DLD1 (cell line): ENCODE data around the gene RSU1.

Experiments used
- in situ Hi-C: cut with HindIII; loops from 2 replicates; pipeline ENCODE4 v1.10.0; 2017; ENCODE audit warnings: low sequenced_read_pairs

RSU1 gene

DNA sequence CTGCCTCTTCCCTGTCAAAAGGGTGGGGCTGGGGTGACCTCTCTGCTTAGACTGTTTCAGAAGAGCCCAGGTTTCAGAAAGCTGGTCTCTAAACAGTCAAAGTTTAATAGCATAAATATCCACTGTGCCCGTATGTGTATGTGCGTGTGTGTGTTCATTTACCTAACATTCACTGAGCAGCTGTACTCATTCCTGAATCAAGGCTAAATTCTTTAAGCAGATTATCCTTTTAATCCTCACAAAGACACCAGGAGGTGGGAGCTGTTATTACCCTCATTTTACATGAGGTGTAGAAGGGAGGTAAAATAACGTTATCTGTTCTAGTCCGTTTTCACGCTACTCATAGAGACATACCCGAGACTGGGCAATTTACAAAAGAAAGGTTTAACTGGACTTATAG is 72.2 kb downstream of the RSU1 start:
- in situ Hi-C loops: no loop called here

DNA sequence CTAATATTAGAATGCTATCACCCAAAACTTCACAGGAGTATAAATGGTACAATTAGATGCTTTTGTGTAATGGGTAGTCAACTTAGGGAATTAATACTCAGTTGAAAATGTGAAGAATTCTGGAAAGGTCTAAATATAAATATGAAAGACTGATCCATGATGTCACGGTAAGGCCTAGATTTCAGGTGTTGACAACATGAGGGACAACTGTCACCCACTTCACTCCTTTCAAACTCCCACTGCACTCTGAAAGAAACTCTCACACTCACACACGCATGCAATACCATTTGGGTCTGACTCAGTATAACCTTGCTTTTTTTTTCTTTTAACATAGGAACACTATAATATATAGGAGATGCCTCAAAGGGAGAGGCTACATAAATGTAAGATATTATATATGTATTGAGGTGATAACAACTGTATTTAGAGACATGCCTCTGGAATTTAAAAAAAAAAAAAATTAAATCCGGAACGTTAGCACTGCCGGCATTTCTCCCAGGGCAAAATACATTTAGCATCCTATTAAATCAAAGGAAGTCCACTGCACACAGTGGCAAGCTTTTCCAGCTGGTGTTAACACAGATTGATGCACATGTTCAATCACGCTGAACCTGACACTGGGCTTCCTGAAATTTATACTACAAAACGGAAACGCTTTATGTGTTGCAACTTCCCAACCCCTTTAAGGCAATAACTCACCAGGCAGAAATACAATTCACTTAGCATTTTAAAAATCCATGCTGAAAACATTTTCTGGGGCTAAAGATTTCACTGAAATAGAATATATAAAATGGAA is 74.9 kb downstream of the RSU1 start:
- in situ Hi-C loops: no loop called here

DNA sequence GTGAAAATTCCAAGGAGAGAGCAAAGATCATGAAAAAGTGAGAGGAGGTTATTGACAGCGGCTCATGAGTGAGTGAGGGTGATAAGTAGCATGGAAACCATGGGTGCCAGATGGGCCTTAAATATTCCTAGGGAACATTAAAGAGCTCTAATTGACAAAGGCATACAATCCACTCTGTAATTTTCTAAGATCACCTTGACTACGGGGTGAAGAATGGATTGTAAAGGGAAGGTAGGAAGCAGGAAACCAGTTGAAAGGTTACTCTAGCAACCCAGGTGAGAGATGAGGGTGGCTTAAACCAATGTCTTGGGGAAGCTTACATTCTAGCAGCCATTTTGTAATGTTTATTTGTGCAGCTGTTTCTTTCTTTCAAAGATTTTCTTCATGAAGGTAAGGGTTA is 75.7 kb downstream of the RSU1 start:
- in situ Hi-C loops: no loop called here

DNA sequence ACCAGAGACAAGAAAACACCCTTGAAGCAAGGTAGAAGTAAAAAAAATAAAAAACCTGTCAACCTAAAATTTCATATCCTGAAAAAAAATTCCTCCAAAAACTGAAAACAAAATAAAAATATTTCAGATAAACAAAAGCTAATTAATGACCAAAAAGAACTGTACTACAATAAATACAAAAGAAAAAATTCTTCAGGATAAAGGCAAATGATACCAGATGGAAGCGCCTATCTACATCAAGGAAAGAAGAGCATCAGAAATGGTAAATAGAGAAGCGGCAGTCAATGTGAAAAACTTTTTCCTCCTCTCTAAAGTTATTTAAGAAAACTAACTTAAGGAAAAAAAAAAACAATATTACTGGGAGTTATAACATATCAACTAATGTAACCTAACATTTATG is 79.8 kb downstream of the RSU1 start:
- in situ Hi-C loops: no loop called here

GRCh38 chr10:16735671-16736070 is 81.6 kb downstream of the RSU1 start:
- in situ Hi-C loops: no loop called here

- in situ Hi-C loops: no loop called here
Observed at GRCh38 chr10:16732376-16732775, 84.8 kb downstream of the RSU1 start.

GRCh38 chr10:16728266-16728665 is 89.0 kb downstream of the RSU1 start:
- in situ Hi-C loops: no loop called here

GRCh38 chr10:16727666-16728065 is 89.6 kb downstream of the RSU1 start:
- in situ Hi-C loops: no loop called here

GRCh38 chr10:16724509-16724908 is 92.7 kb downstream of the RSU1 start:
- in situ Hi-C loops: no loop called here

DNA sequence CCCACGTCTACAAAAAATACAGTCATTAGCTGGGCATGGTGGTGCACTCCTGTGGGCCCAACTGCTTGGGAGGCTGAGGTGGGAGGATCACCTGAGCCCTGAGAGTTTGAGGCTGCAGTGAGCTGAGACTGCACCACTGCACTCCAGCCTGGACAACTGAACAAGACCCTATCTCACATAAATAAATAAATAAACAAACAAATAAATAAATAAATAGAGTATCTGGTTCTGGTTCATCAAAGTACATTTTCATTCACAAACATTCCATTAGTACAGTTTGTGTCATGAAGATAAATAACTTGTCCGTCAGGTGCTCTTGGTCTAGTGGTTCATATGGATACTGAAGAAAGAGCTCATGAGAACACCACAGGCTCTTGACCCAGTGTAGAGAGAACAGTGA is 96.4 kb downstream of the RSU1 start:
- in situ Hi-C loops: no loop called here

DNA sequence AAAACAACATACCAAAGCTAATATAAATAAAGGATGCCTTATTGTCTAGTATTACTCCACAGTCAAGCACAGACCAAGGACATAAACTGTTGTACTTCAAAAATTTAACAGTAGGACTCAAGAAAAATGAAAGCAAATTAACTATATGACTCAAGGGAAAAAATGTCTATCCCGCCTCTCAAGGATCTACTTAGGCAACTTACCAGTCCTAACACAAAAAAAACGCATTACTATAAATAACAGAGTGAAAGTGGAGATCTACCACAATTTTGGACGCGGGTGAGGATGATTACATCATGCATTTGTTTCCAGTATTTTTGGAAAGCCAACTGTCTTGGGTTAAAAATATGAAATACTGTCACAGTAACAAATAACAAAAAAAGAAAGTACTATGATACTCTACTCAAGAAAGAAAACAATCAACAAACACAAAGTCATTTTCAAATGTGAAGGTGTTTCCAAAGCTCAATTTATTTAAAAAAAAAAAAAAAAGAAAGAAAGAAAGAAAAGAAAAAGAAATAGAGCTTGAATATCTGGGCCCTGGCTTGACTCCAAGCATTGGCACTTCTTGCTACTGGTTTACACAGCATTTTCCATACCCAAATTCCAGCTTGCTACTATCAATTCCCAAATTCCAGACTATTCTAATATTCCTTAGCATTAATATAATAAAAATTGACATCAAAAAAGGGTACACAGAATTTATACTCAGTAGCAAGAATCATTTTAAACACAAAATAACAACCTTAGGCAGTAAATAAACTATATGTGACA is 99.4 kb downstream of the RSU1 start:
- in situ Hi-C loops: no loop called here

GRCh38 chr10:16716051-16716450 is 101.2 kb downstream of the RSU1 start:
- in situ Hi-C loops: no loop called here

DNA sequence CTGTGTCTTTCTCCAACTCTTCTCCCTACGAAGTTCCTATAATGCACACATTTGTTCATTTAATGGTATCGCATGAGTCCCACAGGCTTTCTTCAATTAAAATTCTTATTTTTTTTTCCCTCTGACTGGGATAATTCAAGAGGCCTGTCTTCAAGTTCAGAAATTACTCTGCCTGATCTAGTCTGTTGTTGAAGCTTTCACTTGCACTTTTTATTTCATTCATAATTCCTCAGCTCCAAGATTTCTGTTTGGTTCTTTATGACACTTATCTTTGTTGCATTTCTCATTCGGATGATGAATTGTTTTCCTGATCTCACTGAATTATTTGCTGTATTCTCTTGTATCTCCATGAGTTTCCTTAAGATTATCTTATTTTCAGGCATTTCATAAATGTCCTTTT is 103.9 kb downstream of the RSU1 start:
- in situ Hi-C loops: no loop called here

- in situ Hi-C loops: no loop called here
Observed at GRCh38 chr10:16712883-16713282, 104.3 kb downstream of the RSU1 start.

DNA sequence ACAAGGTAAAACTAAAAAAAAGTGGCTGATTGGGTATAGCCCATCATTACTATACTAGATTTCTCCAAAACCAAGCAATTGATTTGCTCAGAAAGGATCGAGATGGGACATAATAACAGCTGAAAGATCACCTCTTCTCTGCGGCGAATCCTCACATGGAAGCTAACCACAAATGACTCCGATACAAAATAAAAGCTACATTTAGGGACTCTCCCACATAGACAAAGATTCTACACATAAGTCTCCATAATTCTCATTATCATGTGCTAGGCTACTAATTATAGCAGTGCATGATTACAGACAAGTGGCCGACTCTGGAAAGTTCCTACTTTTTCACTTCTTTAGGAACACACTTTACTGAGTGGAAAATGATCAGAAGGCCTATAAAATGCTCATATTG is 116.9 kb downstream of the RSU1 start:
- in situ Hi-C loops: no loop called here

DNA sequence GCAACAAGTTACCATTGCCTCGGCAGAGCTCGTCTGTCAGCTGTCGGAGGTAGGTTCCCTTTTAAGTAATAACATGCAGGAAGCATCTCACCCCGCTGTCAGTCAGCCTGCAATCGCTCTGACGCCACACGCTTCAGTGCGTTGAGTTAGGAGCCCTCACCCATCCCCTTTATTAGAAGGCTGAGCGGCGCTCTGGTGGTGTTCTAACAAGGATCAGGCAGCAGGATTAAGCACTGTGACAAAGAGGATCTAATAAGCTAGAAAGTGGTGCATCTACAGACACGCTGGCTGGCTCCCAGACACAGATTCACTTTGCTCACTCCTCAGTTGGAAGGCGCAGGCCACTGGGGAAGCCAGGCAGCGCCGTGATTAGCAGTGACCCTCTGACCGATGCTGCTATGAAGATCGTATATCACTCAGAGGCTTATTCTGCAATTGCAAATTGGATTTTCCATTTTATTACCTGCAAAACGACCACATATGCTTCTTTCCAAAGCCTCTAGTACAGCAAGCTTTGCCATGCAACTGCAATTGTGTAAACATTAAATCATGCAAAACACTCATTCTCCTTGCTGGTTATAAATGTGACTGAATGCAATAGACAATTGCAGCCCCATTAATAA is 117.7 kb downstream of the RSU1 start:
- in situ Hi-C loops: no loop called here

GRCh38 chr10:16698461-16698860 is 118.8 kb downstream of the RSU1 start:
- in situ Hi-C loops: no loop called here

DNA sequence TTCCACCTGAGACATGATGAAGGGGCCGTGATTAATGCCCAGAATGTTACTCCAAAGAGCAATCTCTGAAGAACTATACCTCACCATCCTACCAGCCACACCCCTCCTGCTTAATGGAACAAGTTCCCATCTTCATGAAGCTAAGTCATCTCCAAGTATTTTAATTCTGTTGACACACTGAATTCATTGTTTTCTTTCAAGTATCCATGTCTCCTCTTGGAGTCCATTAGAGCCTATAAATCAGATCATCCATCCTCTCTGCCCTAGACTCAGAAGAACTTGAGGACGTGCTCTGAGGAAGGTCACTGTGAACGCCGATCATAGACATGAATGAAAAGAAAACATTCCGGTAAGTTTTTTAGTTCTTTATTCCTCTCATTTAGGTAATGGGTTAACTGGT is 126.8 kb downstream of the RSU1 start:
- in situ Hi-C loops: no loop called here

GRCh38 chr10:16689696-16690095 is 127.5 kb downstream of the RSU1 start:
- in situ Hi-C loops: no loop called here

- in situ Hi-C loops: no loop called here
Observed at GRCh38 chr10:16689227-16689626, 128.0 kb downstream of the RSU1 start.

DNA sequence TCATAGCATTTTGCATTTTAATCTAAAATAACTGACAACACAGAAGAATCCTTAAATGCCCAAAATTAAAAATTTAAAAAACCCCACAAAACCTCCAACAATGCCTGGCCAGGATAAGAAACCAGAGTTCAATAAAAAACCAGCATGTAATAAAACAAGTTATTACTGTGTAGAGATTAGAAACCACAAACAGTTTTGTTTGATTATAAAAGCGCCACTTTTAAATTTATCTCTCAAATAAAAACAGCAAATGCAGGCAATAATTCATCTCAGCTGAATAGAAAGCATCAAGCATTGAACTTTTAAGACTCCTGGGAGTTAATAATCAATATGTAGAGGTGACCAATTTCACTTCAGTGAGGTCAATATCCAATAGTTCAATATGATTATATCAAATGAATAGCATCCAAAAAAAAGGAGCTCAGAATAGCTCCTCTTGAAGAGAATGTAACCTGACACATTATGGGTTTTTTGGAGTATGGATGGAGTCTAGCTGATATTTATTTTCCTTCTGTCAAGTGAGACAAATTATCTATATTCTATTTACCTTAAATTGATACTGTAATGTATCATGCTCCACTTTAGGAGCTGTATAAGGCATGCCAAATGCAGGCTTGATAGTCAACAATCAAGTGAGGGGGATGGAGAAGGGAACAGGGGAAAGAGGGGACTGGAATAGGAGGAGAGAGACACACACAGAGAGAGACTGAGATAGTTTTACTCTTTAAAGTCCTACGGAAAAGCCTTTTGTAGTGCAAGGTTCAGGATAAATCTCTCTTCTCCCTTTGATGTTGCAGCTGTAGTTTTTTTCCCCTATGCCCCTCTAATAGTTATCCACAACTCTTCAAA is 130.9 kb downstream of the RSU1 start:
- in situ Hi-C loops: no loop called here
